T-helper 2 cell treated with Interferon-gamma antibody and Interleukin-4, amounts not matched to agents 5 μg/mL and 100 μg/mL, for 36 hours (primary cell): Measurements from ENCODE around the gene PTGR2.
"Not testable (repeated sequence)": the region's sequence is repeated elsewhere in the genome, so short reads cannot be mapped to it uniquely, and the experiment has no call there.

Source experiments
- DNase-seq: peaks from one replicate; pipeline ENCODE4 v3.0.0; 2021; ENCODE audit warnings: low spot score
- H3K27ac Mint-ChIP-seq: one replicate; pipeline ENCODE4 v1.8.0; 2021; ENCODE audit warnings: mild to moderate bottlenecking, mixed read lengths
- H3K27me3 Mint-ChIP-seq: one replicate; pipeline ENCODE4 v1.8.0; 2021; ENCODE audit warnings: low read depth, mixed read lengths
- H3K36me3 Mint-ChIP-seq: one replicate; pipeline ENCODE4 v1.8.0; 2021; ENCODE audit warnings: low read depth, mixed read lengths
- H3K4me1 Mint-ChIP-seq: one replicate; pipeline ENCODE4 v1.8.0; 2021; ENCODE audit warnings: low read depth, mixed read lengths
- H3K4me3 Mint-ChIP-seq: one replicate; pipeline ENCODE4 v1.8.0; 2022; ENCODE audit warnings: mild to moderate bottlenecking, moderate library complexity, mixed read lengths
- H3K9me3 Mint-ChIP-seq: one replicate; pipeline ENCODE4 v1.8.0; 2021; ENCODE audit warnings: mixed read lengths

Gene PTGR2

GRCh38 chr14:73884438-73885190 lies 33.0 kb downstream of the PTGR2 start:
- Mint-ChIP-seq H3K9me3 (no peaks in the 10 kb centered on the region), H3K27me3 (no peaks in the 10 kb centered on the region), H3K36me3 (peaks cover 3% of the 10 kb centered on the region), H3K4me3 (peak overlapping the region; percentile 91), H3K4me1 (peaks cover 31% of the 10 kb centered on the region), H3K27ac (peak overlapping the region; percentile 96)
- no peak for DNase-seq

- H3K9me3 Mint-ChIP-seq = no peaks in the 10 kb centered on the region
- H3K27ac Mint-ChIP-seq = peak within 1 kb of the TSS; percentile 96
- peaks cover 33% of the 10 kb centered on the region for H3K4me1 Mint-ChIP-seq
- peak; percentile 97 for DNase-seq
- H3K36me3 Mint-ChIP-seq = peaks cover 3% of the 10 kb centered on the region
- H3K4me3 Mint-ChIP-seq = peak within 1 kb of the TSS; percentile 91
- no peaks in the 10 kb centered on the region for H3K27me3 Mint-ChIP-seq
Measured at GRCh38 chr14:73886449-73887317, 35.1 kb downstream of the PTGR2 start, which contains the start of gene ZNF410. Gene ZNF410, plus strand, starts transcription at chr14:73886859. Its CDS starts 5,317 bp downstream, at chr14:73892176.

GRCh38 chr14:73887318-73887616 lies 35.6 kb downstream of the PTGR2 start:
- peaks cover 7% of the 10 kb centered on the region for H3K36me3 Mint-ChIP-seq
- H3K4me3 Mint-ChIP-seq = peak overlapping the region; percentile 91
- no peaks in the 10 kb centered on the region for H3K27me3 Mint-ChIP-seq
- H3K9me3 Mint-ChIP-seq = no peaks in the 10 kb centered on the region
- peaks cover 33% of the 10 kb centered on the region for H3K4me1 Mint-ChIP-seq
- no peak for DNase-seq
- peak overlapping the region; percentile 96 for H3K27ac Mint-ChIP-seq

GRCh38 chr14:73887694-73888459 lies 36.2 kb downstream of the PTGR2 start:
- peaks cover 33% of the 10 kb centered on the region for H3K4me1 Mint-ChIP-seq
- DNase-seq = no peak

GRCh38 chr14:73888460-73888725 lies 36.8 kb downstream of the PTGR2 start:
- peaks cover 7% of the 10 kb centered on the region for H3K36me3 Mint-ChIP-seq
- H3K4me1 Mint-ChIP-seq = peaks cover 33% of the 10 kb centered on the region
- H3K27me3 Mint-ChIP-seq = no peaks in the 10 kb centered on the region
- DNase-seq = no peak
- peak overlapping the region; percentile 91 for H3K4me3 Mint-ChIP-seq
- peak overlapping the region; percentile 96 for H3K27ac Mint-ChIP-seq
- no peaks in the 10 kb centered on the region for H3K9me3 Mint-ChIP-seq

More at GRCh38 chr14:73887694-73888459, 36.2 kb downstream of the PTGR2 start:
- Mint-ChIP-seq H3K27me3 (no peaks in the 10 kb centered on the region), H3K27ac (peak overlapping the region; percentile 96), H3K9me3 (no peaks in the 10 kb centered on the region), H3K36me3 (peaks cover 7% of the 10 kb centered on the region), H3K4me3 (peak overlapping the region; percentile 91)

- no peak for DNase-seq
- H3K4me3 Mint-ChIP-seq = peak overlapping the region; percentile 91
- peaks cover 34% of the 10 kb centered on the region for H3K4me1 Mint-ChIP-seq
Measured at GRCh38 chr14:73888971-73889370, 37.3 kb downstream of the PTGR2 start.

GRCh38 chr14:73889376-73889775 lies 37.7 kb downstream of the PTGR2 start:
- H3K27me3 Mint-ChIP-seq = no peaks in the 10 kb centered on the region
- H3K4me1 Mint-ChIP-seq = peaks cover 34% of the 10 kb centered on the region
- peaks cover 13% of the 10 kb centered on the region for H3K36me3 Mint-ChIP-seq
- H3K27ac Mint-ChIP-seq = peak overlapping the region; percentile 32
- no peak for DNase-seq
- no peak overlapping the region for H3K4me3 Mint-ChIP-seq
- no peaks in the 10 kb centered on the region for H3K9me3 Mint-ChIP-seq

More at GRCh38 chr14:73888971-73889370, 37.3 kb downstream of the PTGR2 start:
- Mint-ChIP-seq H3K27me3 (no peaks in the 10 kb centered on the region), H3K27ac (no peak overlapping the region), H3K36me3 (peaks cover 11% of the 10 kb centered on the region), H3K9me3 (no peaks in the 10 kb centered on the region)

GRCh38 chr14:73894180-73894687 lies 42.6 kb downstream of the PTGR2 start:
- not testable (repeated sequence) for H3K4me3 Mint-ChIP-seq, DNase-seq, H3K27ac Mint-ChIP-seq, H3K27me3 Mint-ChIP-seq, H3K9me3 Mint-ChIP-seq, H3K4me1 Mint-ChIP-seq
- H3K36me3 Mint-ChIP-seq = peaks cover 38% of the 10 kb centered on the region

GRCh38 chr14:73895939-73896338 lies 44.3 kb downstream of the PTGR2 start:
- no peak overlapping the region for H3K27ac Mint-ChIP-seq
- no peaks in the 10 kb centered on the region for H3K9me3 Mint-ChIP-seq
- no peak for DNase-seq
- peaks cover 3% of the 10 kb centered on the region for H3K4me1 Mint-ChIP-seq
- peaks cover 39% of the 10 kb centered on the region for H3K36me3 Mint-ChIP-seq
- H3K27me3 Mint-ChIP-seq = no peaks in the 10 kb centered on the region
- no peak overlapping the region for H3K4me3 Mint-ChIP-seq

GRCh38 chr14:73896521-73896920 lies 44.9 kb downstream of the PTGR2 start:
- no peaks in the 10 kb centered on the region for H3K27me3 Mint-ChIP-seq
- H3K36me3 Mint-ChIP-seq = peaks cover 40% of the 10 kb centered on the region
- H3K27ac Mint-ChIP-seq = no peak overlapping the region
- H3K4me1 Mint-ChIP-seq = peaks cover 2% of the 10 kb centered on the region
- no peak for DNase-seq
- no peaks in the 10 kb centered on the region for H3K9me3 Mint-ChIP-seq
- H3K4me3 Mint-ChIP-seq = no peak overlapping the region

- Mint-ChIP-seq H3K36me3 (peaks cover 41% of the 10 kb centered on the region), H3K4me3 (no peak overlapping the region), H3K27me3 (no peaks in the 10 kb centered on the region), H3K4me1 (no peaks in the 10 kb centered on the region), H3K9me3 (no peaks in the 10 kb centered on the region), H3K27ac (no peak overlapping the region)
- no peak for DNase-seq
Measured at GRCh38 chr14:73903028-73903427, 51.4 kb downstream of the PTGR2 start.

GRCh38 chr14:73909681-73910080 lies 58.0 kb downstream of the PTGR2 start:
- Mint-ChIP-seq H3K27me3 (no peaks in the 10 kb centered on the region), H3K4me3 (no peak overlapping the region), H3K27ac (no peak overlapping the region), H3K4me1 (peaks cover 1% of the 10 kb centered on the region), H3K9me3 (peaks cover 4% of the 10 kb centered on the region), H3K36me3 (peaks cover 67% of the 10 kb centered on the region)
- no peak for DNase-seq

- Mint-ChIP-seq H3K4me1 (peaks cover 4% of the 10 kb centered on the region), H3K27ac (no peak overlapping the region), H3K27me3 (no peaks in the 10 kb centered on the region), H3K9me3 (peaks cover 4% of the 10 kb centered on the region), H3K4me3 (no peak overlapping the region), H3K36me3 (peaks cover 59% of the 10 kb centered on the region)
- DNase-seq = no peak
Measured at GRCh38 chr14:73913256-73913655, 61.6 kb downstream of the PTGR2 start.

- Mint-ChIP-seq H3K36me3 (peaks cover 52% of the 10 kb centered on the region), H3K4me3 (no peak overlapping the region), H3K27me3 (no peaks in the 10 kb centered on the region), H3K4me1 (peaks cover 4% of the 10 kb centered on the region), H3K27ac (no peak overlapping the region), H3K9me3 (peaks cover 4% of the 10 kb centered on the region)
- DNase-seq = no peak
Measured at GRCh38 chr14:73916324-73916723, 64.7 kb downstream of the PTGR2 start.
